IMR-90 (cell line): ENCODE data around the gene STK36. TPM values are rescaled to one million over a fixed set of nuclear protein-coding genes. Genes with fewer than 3 reads are reported as not detected.

Experiments
- ATAC-seq: fragments of 200-7000 bp; cut with Tn5 transposase; 2 replicates; pipeline ENCODE4 v1.9.1; 2020; ENCODE audit warnings: low read depth, mild to moderate bottlenecking, moderate library complexity
- BruUV-seq: library from RNA; stranded (reverse); fragments of 400-500 nt; replicated peaks from 2 replicates; lab custom pipeline; 2021; lab: Mats Ljungman, UMichigan
- CTCF ChIA-PET: fragments of 300-600 bp; formaldehyde crosslinking; extraction: SDS; loops from one replicate; lab custom pipeline; 2021; ENCODE audit warnings: antibody characterized with exemption; lab: Yijun Ruan, JAX
- POLR2A ChIA-PET: fragments of 300-600 bp; sonication (Branson Sonifier 250); formaldehyde crosslinking; loops from one replicate; lab custom pipeline; 2022; ENCODE audit warnings: antibody characterized with exemption; ENCODE audit not compliant: unreplicated experiment; lab: Charles Lee
- DNase-seq: peaks from one replicate; pipeline ENCODE4 v3.0.0; 2013
- H2AFZ ChIP-seq: replicated peaks from 2 replicates; pipeline ENCODE3; 2013; ENCODE audit warnings: low read length, mild to moderate bottlenecking; ENCODE audit not compliant: poor library complexity
- H2AK5ac ChIP-seq: 2 replicates; pipeline ENCODE4 v1.6.1; 2013; ENCODE audit warnings: low read depth, low read length, inconsistent platforms
- H2AK9ac ChIP-seq: replicated peaks from 2 replicates; pipeline ENCODE3; 2013; ENCODE audit warnings: mild to moderate bottlenecking, low read depth, low read length, moderate library complexity; ENCODE audit not compliant: poor library complexity
- H2BK120ac ChIP-seq: 2 replicates; pipeline ENCODE4 v1.6.1; 2013; ENCODE audit warnings: low read depth, low read length, inconsistent platforms
- H2BK15ac ChIP-seq: 3 replicates; pipeline ENCODE4 v1.6.1; 2013; ENCODE audit warnings: low read depth, low read length, inconsistent platforms
- H2BK20ac ChIP-seq: 2 replicates; pipeline ENCODE4 v1.6.1; 2013; ENCODE audit warnings: low read depth, mild to moderate bottlenecking, inconsistent platforms, low read length, moderate library complexity
- H2BK5ac ChIP-seq: 2 replicates; pipeline ENCODE4 v1.6.1; 2013; ENCODE audit warnings: mild to moderate bottlenecking, low read depth, low read length, inconsistent platforms; ENCODE audit not compliant: poor library complexity, severe bottlenecking
- H3K14ac ChIP-seq: replicated peaks from 2 replicates; pipeline ENCODE4 v1.6.1; 2013; ENCODE audit warnings: low read depth, low read length, inconsistent platforms
- H3K18ac ChIP-seq: 2 replicates; pipeline ENCODE4 v1.6.1; 2013; ENCODE audit warnings: low read depth, low read length, control low read depth
- H3K23ac ChIP-seq: 2 replicates; pipeline ENCODE4 v1.6.1; 2013; ENCODE audit warnings: low read depth, low read length, inconsistent platforms
- H3K27ac ChIP-seq: 2 replicates; pipeline ENCODE4 v1.5.1; 2013; ENCODE audit warnings: mild to moderate bottlenecking, control low read depth, low read length; ENCODE audit not compliant: insufficient read depth
- H3K27me3 ChIP-seq: 2 replicates; pipeline ENCODE4 v1.6.1; 2013; ENCODE audit warnings: low read length; ENCODE audit not compliant: control insufficient read depth, insufficient read depth
- H3K36me3 ChIP-seq: 2 replicates; pipeline ENCODE4 v1.6.1; 2013; ENCODE audit warnings: low read length, mixed read lengths; ENCODE audit not compliant: control insufficient read depth, insufficient read depth
- H3K4ac ChIP-seq: 2 replicates; pipeline ENCODE4 v1.6.1; 2013; ENCODE audit warnings: low read depth, low read length, inconsistent platforms
- H3K4me1 ChIP-seq: 2 replicates; pipeline ENCODE4 v1.6.1; 2013; ENCODE audit warnings: low read length, mixed read lengths; ENCODE audit not compliant: control insufficient read depth, insufficient read depth
- H3K4me2 ChIP-seq: 2 replicates; pipeline ENCODE4 v1.6.1; 2013; ENCODE audit warnings: low read depth, mild to moderate bottlenecking, control low read depth, low read length, moderate library complexity
- H3K4me3 ChIP-seq: 2 replicates; pipeline ENCODE4 v1.5.1; 2013; ENCODE audit warnings: low read depth, mild to moderate bottlenecking, control low read depth, low read length, moderate library complexity; ENCODE audit not compliant: insufficient read depth
- H3K56ac ChIP-seq: 2 replicates; pipeline ENCODE4 v1.6.1; 2013; ENCODE audit warnings: low read length, inconsistent platforms; ENCODE audit not compliant: insufficient read depth; ENCODE audit errors: extremely low read depth
- H3K79me1 ChIP-seq, 2 experiments: 2 replicates each; pipeline ENCODE4 v1.6.1; 2013; ENCODE audit warnings: low read length in 2 of 2, inconsistent platforms in 1 of 2, low read depth in 1 of 2
- H3K9ac ChIP-seq: 2 replicates; pipeline ENCODE4 v1.6.1; 2013; ENCODE audit warnings: low read depth, low read length, control low read depth
- H3K9me1 ChIP-seq: 2 replicates; pipeline ENCODE4 v1.6.1; 2013; ENCODE audit warnings: low read length, inconsistent platforms; ENCODE audit not compliant: insufficient read depth
- H3K9me3 ChIP-seq: 2 replicates; pipeline ENCODE4 v1.6.1; 2013; ENCODE audit warnings: low read length; ENCODE audit not compliant: control insufficient read depth, insufficient read depth
- H4K20me1 ChIP-seq: 2 replicates; pipeline ENCODE4 v1.6.1; 2013; ENCODE audit warnings: low read length, inconsistent platforms; ENCODE audit not compliant: insufficient read depth
- H4K5ac ChIP-seq: 2 replicates; pipeline ENCODE4 v1.6.1; 2013; ENCODE audit warnings: mild to moderate bottlenecking, low read depth, low read length, control low read depth
- H4K8ac ChIP-seq, 2 experiments: 2 replicates each; pipeline ENCODE4 v1.6.1; 2013; ENCODE audit warnings: low read depth in 2 of 2, low read length in 2 of 2, control low read depth in 1 of 2, inconsistent platforms in 1 of 2
- H4K91ac ChIP-seq: 2 replicates; pipeline ENCODE4 v1.6.1; 2013; ENCODE audit warnings: low read depth, low read length, inconsistent platforms; ENCODE audit not compliant: insufficient read depth
- BHLHE40 ChIP-seq: fragments of 150-350 bp; IDR thresholded peaks from 2 replicates; pipeline ENCODE4 v1.6.1; 2016; ENCODE audit warnings: mild to moderate bottlenecking, low read depth, low read length
- CEBPB ChIP-seq: IDR thresholded peaks from 2 replicates; pipeline ENCODE4 v1.6.1; 2012; ENCODE audit warnings: low read depth, low read length, improper control_type of control experiment
- CHD1 ChIP-seq: IDR thresholded peaks from 2 replicates; pipeline ENCODE4 v1.6.1; 2012; ENCODE audit warnings: low read depth, low read length, improper control_type of control experiment
- FOS ChIP-seq: fragments of 150-350 bp; IDR thresholded peaks from 2 replicates; pipeline ENCODE4 v1.6.1; 2016; ENCODE audit warnings: low read depth, low read length
- MXI1 ChIP-seq: IDR thresholded peaks from 2 replicates; pipeline ENCODE4 v1.6.1; 2012; ENCODE audit warnings: low read depth, mild to moderate bottlenecking, low read length, moderate library complexity, borderline replicate concordance
- NFE2L2 ChIP-seq: fragments of 150-350 bp; IDR thresholded peaks from 2 replicates; pipeline ENCODE4 v1.6.1; 2016; ENCODE audit warnings: low read depth, mild to moderate bottlenecking, low read length
- WGBS, 2 experiments: methylation state at CpG; one replicate each; pipeline versions ENCODE4 v1.1.5 to v1.1.7; 2013; ENCODE audit warnings: missing lambda C conversion rate in 2 of 2; ENCODE audit not compliant: insufficient read length in 1 of 2; ENCODE audit errors: extremely low coverage in 2 of 2; 5-methylcytosine and 5-hydroxymethylcytosine counted together
- dilution Hi-C: fragments of 300-500 bp; cut with HindIII; formaldehyde crosslinking; loops from one replicate; pipeline ENCODE4 v1.14.3; 2018; ENCODE audit warnings: low sequenced_read_pairs; ENCODE audit not compliant: unreplicated experiment
- in situ Hi-C: fragments of 300-500 bp; cut with MboI; formaldehyde crosslinking; loops from 3 replicates; pipeline ENCODE4 v1.14.3; 2019; ENCODE audit warnings: low sequenced_read_pairs, inconsistent platforms, mixed read lengths
- intact Hi-C: fragments of 100-400 bp; cut with micrococcal nuclease; formaldehyde crosslinking; loops from 2 replicates; pipeline ENCODE4 v1.10.0; 2022
- polyA plus RNA-seq, 3 experiments: library from polyadenylated mRNA; depleted of rRNA; stranded (reverse); fragments of >200 nt; gene quantifications; 2 replicates each; pipeline ENCODE4 v1.2.3, GENCODE V29; 2012; ENCODE audit warnings: low replicate concordance in 1 of 3
- total RNA-seq: library from RNA; depleted of rRNA; stranded (reverse); fragments of >200 nt; gene quantifications from 2 replicates; pipeline ENCODE4 v1.2.3, GENCODE V29; 2012
- TF ChIP-seq, protein P1 (sequence below): fragments of 150-350 bp; IDR thresholded peaks from 2 replicates; pipeline ENCODE4 v1.6.1; 2016; ENCODE audit warnings: low read depth, mild to moderate bottlenecking, low read length, moderate library complexity, borderline replicate concordance

The STK36 gene
- total and polyA plus RNA-seq, 2 of the 4 experiments (the other 2 are of a cell fraction), result 17.6 to 44.5 TPM

DNA sequence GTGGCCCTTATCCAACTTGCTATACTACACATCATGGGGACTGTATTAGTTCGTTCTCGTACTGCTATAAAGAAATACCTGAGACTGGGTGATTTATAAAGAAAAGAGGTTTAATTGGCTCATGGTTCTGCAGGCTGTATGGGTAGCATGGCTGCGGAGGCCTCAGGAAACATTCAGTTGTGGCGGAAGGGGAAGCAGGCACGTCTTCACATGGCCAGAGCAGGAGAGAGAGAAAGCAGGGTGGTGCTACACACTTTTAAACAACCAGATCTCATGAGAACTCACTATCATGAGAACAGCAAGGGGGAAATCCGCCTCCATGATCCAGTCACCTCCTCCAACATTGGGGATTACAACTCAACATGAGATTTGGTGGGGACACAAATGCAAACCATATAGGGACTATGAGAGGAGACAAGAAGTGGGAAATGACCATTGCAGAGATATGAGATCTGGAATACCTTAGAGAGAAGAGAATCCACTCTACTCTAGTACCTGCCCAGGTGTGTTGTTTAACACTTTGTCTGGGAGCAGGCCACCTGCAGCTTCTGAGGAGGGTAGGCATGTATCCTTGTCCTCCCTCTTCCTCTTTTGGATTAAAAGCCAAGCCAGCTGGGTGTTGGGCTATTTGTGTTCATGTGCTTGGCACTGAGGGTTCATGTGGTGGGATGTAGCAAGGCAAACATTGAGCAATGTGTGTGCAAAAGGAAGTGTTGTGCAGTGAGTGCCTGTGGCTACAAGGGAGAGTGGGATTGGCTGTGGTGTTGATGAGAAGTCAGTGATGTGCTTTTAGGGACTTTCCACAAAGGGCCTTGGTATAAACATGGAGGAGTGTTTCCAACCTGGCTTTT is 61.5 kb downstream of the STK36 start:
- Histone ChIP-seq H2AK5ac (peak overlapping the region; percentile 94), H2BK15ac (peak overlapping the region; percentile 42; the same call in 2 of the 3 replicates), H4K8ac (peak overlapping the region; percentile 82 to 88; a peak in 3 of 4 replicates), H4K91ac (peak overlapping the region; percentile 76), H3K4me1 (peaks cover 20% of the 10 kb centered on the region), H3K4ac (peak overlapping the region; percentile 88), H3K27me3 (no peaks in the 10 kb centered on the region), H3K23ac (peak overlapping the region; percentile 97), H2AK9ac (peak overlapping the region; percentile 92), H2AFZ (no peak overlapping the region), H2BK20ac (peak overlapping the region; percentile 96), H3K9me1 (peaks cover 21% of the 10 kb centered on the region), H3K9ac (no peak overlapping the region), H3K27ac (peak overlapping the region; percentile 99; the same call in 1 of the 2 replicates), H2BK120ac (peak overlapping the region; percentile 75), H4K20me1 (peaks cover 3% of the 10 kb centered on the region; the same call in 1 of the 2 replicates), H3K36me3 (peaks cover 11% of the 10 kb centered on the region), H3K9me3 (no peaks in the 10 kb centered on the region), H2BK5ac (peak overlapping the region; percentile 90), H3K4me3 (no peak overlapping the region), H3K4me2 (peak overlapping the region; percentile 51; the same call in 1 of the 2 replicates), H3K56ac (peak overlapping the region; percentile 29; the same call in 1 of the 2 replicates), H3K14ac (peak overlapping the region; percentile 90), H4K5ac (peak overlapping the region; percentile 43), H3K79me1 (peaks cover 32 to 76% of the 10 kb centered on the region in 2 experiments), H3K18ac (peak overlapping the region; percentile 99; the same call in 1 of the 2 replicates)
- no peak for ATAC-seq
- in situ Hi-C loops (no loop called here), intact Hi-C loops (loop anchor here (5.0 kb wide), 1 partner anchor 74 kb away; no protein-coding TSS in a partner anchor), dilution Hi-C loops (no loop called here)
- TF ChIP-seq NFE2L2, result no peak
- TF ChIP-seq FOS, result no peak
- TF ChIP-seq BHLHE40, result peak; percentile 58
- TF ChIP-seq MXI1, result no peak
- peak; percentile 98 for TF ChIP-seq CEBPB
- TF ChIP-seq, protein P1, sequence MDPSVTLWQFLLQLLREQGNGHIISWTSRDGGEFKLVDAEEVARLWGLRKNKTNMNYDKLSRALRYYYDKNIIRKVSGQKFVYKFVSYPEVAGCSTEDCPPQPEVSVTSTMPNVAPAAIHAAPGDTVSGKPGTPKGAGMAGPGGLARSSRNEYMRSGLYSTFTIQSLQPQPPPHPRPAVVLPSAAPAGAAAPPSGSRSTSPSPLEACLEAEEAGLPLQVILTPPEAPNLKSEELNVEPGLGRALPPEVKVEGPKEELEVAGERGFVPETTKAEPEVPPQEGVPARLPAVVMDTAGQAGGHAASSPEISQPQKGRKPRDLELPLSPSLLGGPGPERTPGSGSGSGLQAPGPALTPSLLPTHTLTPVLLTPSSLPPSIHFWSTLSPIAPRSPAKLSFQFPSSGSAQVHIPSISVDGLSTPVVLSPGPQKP, result no peak
- TF ChIP-seq CHD1, result no peak
- no CpG with 5 or more reads among the region's 6 CpGs for WGBS, 2 experiments
- ChIA-PET CTCF (interaction anchor here (0.6 to 0.7 kb wide), 2 partner anchors 21 to 22 kb away, joined by 3 read pairs; no protein-coding TSS in a partner anchor), POLR2A (interaction anchor here (0.6 kb wide), 1 partner anchor 734 kb away, joined by 3 read pairs; no protein-coding TSS in a partner anchor)
- BruUV-seq, result no TSS peak
- DNase-seq, result peak; percentile 93
